Measurements from ENCODE around the gene CDKN2AIPNL.

- no peak for TF ChIP-seq CTCF (IDR thresholded peaks at IDR 0.05; ENCODE audit: control extremely low read depth in 1 of 3, insufficient read depth in 1 of 3, low read depth in 1 of 3, low read length in 3 of 3)
- TF ChIP-seq SRF (IDR thresholded peaks at IDR 0.05; ENCODE audit: low read depth, low read length), result no peak
- TF ChIP-seq POLR2A (IDR thresholded peaks at IDR 0.05; ENCODE audit: control extremely low read depth in 1 of 2, low read depth in 2 of 2, low read length in 2 of 2), result no peak
- no peak for TF ChIP-seq USF2 (IDR thresholded peaks at IDR 0.05; ENCODE audit: low read length)
- no peak for TF ChIP-seq MAFK (IDR thresholded peaks at IDR 0.05; ENCODE audit: low read depth, low read length)
Measured at GRCh38 chr5:134398609-134399155, 13.0 kb downstream of the CDKN2AIPNL start.
